ENCODE measurements around the gene COL7A1. TPM values are rescaled to one million over a fixed set of nuclear protein-coding genes. Genes with fewer than 3 reads are reported as not detected.

The COL7A1 gene
- 86.6 and 136 TPM in 2 replicates for total RNA-seq (2014; rRNA removed; shearing (Covaris generic))

GRCh38 chr3:48595075-48595525 lies at the start of gene COL7A1:
Gene COL7A1, minus strand, starts transcription at chr3:48595329. Its CDS starts 170 bp downstream, at chr3:48595159.
- Histone ChIP-seq H3K4me3 (peak within 1 kb of the TSS; percentile 71), H3K27ac (peak within 1 kb of the TSS; percentile 95), H3K4me1 (replicated peaks) (peaks cover 82% of the 10 kb centered on the region), H3K27me3 (replicated peaks) (no peaks in the 10 kb centered on the region), H3K9me3 (replicated peaks) (no peaks in the 10 kb centered on the region), H3K36me3 (peaks cover 80% of the 10 kb centered on the region)
- DNase-seq (ENCODE audit: low read depth in 1 of 2, low spot score in 2 of 2), result no peak

DNA sequence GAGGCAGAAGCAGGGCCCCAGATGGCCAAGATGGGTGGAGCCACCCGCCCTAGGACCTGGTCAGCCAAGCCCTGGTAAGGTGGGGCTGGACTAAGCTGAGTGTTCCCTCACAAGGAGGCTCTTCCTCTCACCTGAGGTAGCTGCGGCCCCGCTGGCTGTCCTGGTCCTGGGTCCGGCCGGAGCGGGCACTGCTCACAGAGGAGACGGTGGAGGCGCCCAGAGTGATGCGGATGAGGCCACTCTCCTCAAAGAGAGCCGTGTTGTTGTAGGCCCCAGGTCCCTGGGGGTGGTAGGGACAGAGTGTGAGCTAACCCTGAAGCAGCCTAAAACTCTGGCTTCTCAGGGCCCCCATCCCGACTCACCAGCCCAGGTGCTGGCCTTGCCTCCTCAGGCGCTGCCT lies 47.5 kb upstream of the COL7A1 start:
- H3K9me3 ChIP-seq (replicated peaks), result no peaks in the 10 kb centered on the region
- H3K36me3 ChIP-seq, result no peaks in the 10 kb centered on the region
- DNase-seq (ENCODE audit: low read depth in 1 of 2, low spot score in 2 of 2), result no peak
- no peak overlapping the region for H3K4me3 ChIP-seq
- no peaks in the 10 kb centered on the region for H3K27me3 ChIP-seq (replicated peaks)
- H3K4me1 ChIP-seq (replicated peaks), result no peaks in the 10 kb centered on the region
- no peak overlapping the region for H3K27ac ChIP-seq

DNA sequence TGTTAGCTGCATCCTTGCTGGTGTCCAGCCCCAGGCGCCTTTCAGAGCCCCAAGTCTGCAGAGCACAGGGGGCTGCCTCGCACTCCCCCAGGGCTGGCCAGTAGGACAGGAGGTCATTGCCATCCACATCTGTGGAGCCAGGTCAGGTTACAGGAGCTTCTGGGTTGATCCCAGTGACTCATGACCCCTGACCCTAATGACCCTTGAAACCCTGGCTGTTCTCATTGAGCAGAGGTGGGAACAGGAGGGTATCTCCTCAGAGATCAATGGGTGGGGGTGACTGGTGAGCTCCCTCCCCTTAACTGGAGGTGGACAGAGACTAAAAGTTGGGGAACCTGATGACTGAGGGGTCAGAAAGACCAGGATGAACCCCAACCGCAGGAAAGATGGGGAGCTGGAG lies 46.3 kb upstream of the COL7A1 start:
- Histone ChIP-seq H3K27ac (no peak overlapping the region), H3K4me3 (no peak overlapping the region), H3K9me3 (replicated peaks) (no peaks in the 10 kb centered on the region), H3K36me3 (no peaks in the 10 kb centered on the region), H3K27me3 (replicated peaks) (no peaks in the 10 kb centered on the region), H3K4me1 (replicated peaks) (no peaks in the 10 kb centered on the region; the same call in 1 of the 2 replicates)
- no peak for DNase-seq (ENCODE audit: low read depth in 1 of 2, low spot score in 2 of 2)

GRCh38 chr3:48639944-48640606 lies 44.9 kb upstream of the COL7A1 start:
- Histone ChIP-seq H3K27me3 (replicated peaks) (no peaks in the 10 kb centered on the region), H3K4me3 (no peak overlapping the region), H3K27ac (no peak overlapping the region), H3K36me3 (peaks cover under 1% of the 10 kb centered on the region; the same call in 1 of the 2 replicates), H3K9me3 (replicated peaks) (no peaks in the 10 kb centered on the region), H3K4me1 (replicated peaks) (peaks cover 8% of the 10 kb centered on the region)
- DNase-seq (ENCODE audit: low read depth in 1 of 2, low spot score in 2 of 2), result no peak

- H3K36me3 ChIP-seq, result peaks cover 21% of the 10 kb centered on the region
- H3K4me3 ChIP-seq, result no peak overlapping the region
- no peaks in the 10 kb centered on the region for H3K9me3 ChIP-seq (replicated peaks)
- DNase-seq (ENCODE audit: low read depth in 1 of 2, low spot score in 2 of 2), result no peak
- H3K4me1 ChIP-seq (replicated peaks), result peaks cover 16% of the 10 kb centered on the region
- no peaks in the 10 kb centered on the region for H3K27me3 ChIP-seq (replicated peaks)
- no peak overlapping the region for H3K27ac ChIP-seq
These were observed 42.2 kb upstream of the COL7A1 start for GRCh38 chr3:48637305-48637704.

- H3K4me1 ChIP-seq (replicated peaks), result peaks cover 16% of the 10 kb centered on the region
- no peak for DNase-seq (ENCODE audit: low read depth in 1 of 2, low spot score in 2 of 2)
- H3K36me3 ChIP-seq, result peaks cover 29% of the 10 kb centered on the region
- H3K9me3 ChIP-seq (replicated peaks), result no peaks in the 10 kb centered on the region
- no peak overlapping the region for H3K27ac ChIP-seq
- peak overlapping the region; percentile 74 for H3K4me3 ChIP-seq
- no peaks in the 10 kb centered on the region for H3K27me3 ChIP-seq (replicated peaks)
These were observed 41.1 kb upstream of the COL7A1 start for GRCh38 chr3:48636149-48636655.

DNA sequence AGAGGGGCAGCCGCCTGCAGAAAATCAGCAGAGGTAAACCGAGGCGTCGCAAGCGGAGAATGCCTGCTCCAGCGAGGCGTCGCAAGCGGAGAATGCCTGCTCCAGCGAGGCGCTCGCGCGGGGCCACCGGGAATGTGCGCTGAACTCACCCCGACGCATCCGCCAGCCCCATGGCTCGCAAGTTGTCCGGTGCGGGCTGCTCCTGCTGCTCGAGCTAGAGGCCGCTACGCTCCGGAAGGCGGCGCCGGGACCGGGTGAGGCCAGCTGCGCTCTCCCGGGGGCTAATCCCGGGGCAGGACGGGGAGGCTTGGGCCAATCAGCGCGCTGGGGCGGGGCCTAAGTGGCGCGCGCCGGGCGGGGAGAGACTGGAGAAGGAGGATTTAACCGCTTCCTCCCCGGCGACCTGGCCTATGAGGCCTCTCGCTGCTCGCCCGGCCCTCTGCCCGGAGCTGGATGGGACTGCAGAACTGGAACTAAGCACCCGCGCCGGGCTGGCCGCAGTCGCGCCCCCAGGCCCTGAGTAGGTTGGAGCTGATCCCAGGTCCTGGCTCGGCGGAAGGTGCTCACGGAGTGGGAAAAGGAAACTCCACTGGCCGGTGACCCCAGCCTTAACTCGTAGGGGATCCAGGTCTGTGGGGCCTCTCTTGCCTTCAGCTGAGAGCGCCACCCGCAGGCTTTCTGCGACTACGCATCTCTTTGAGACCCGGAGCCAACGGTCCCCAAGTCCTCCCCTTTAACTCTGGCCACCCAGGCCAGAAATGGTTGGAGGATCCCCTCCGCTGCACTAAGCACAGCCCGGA lies 40.3 kb upstream of the COL7A1 start, which contains the start of gene SLC26A6:
SLC26A6 (minus strand) TSS at position 240 of the 800 bp plus-strand sequence; CDS start at position 172, 68 bp downstream.
- peaks cover 16% of the 10 kb centered on the region for H3K4me1 ChIP-seq (replicated peaks)
- no peaks in the 10 kb centered on the region for H3K27me3 ChIP-seq (replicated peaks)
- DNase-seq (ENCODE audit: low read depth in 1 of 2, low spot score in 2 of 2), result peak; percentile 94 to 96
- H3K36me3 ChIP-seq, result peaks cover 37% of the 10 kb centered on the region
- H3K9me3 ChIP-seq (replicated peaks), result no peaks in the 10 kb centered on the region
- peak within 1 kb of the TSS; percentile 74 for H3K4me3 ChIP-seq
- no peak within 1 kb of the TSS for H3K27ac ChIP-seq

DNA sequence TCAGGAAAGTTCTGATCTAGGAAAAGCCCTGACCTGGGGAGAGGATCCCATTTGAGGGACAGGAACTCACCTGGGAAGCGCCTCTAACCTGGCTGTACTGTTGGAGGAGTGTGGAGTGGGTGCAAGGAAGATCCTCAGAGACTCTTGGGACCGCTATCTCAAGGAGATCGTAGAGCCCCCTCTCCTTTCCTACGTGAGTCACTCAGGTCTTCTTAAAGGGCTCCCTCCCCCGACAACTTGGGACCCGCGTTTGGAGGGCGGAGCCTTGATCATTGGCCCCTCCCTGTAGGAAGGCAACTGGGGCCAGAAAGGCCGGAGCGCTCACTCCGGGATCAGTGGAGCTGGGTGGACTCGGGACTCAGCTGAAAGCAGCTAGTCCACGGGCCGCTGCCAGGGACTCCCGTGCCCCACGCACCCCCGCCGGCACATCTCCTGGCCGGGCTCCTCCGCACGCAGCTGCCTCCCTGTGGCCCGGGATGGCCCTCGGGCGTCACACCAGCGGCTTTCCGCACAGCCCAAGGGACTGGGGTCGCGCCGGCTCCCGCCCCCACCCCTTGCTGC lies 39.6 kb upstream of the COL7A1 start:
- peak; percentile 69 to 77 for DNase-seq (ENCODE audit: low read depth in 1 of 2, low spot score in 2 of 2)
- H3K4me1 ChIP-seq (replicated peaks), result peaks cover 16% of the 10 kb centered on the region
- H3K27ac ChIP-seq, result no peak overlapping the region
- no peaks in the 10 kb centered on the region for H3K9me3 ChIP-seq (replicated peaks)
- peak overlapping the region; percentile 74 for H3K4me3 ChIP-seq
- no peaks in the 10 kb centered on the region for H3K27me3 ChIP-seq (replicated peaks)
- H3K36me3 ChIP-seq, result peaks cover 40% of the 10 kb centered on the region

- H3K9me3 ChIP-seq (replicated peaks), result no peaks in the 10 kb centered on the region
- H3K36me3 ChIP-seq, result peaks cover 43% of the 10 kb centered on the region
- H3K4me3 ChIP-seq, result no peak overlapping the region
- H3K27me3 ChIP-seq (replicated peaks), result no peaks in the 10 kb centered on the region
- H3K27ac ChIP-seq, result no peak overlapping the region
- peaks cover 16% of the 10 kb centered on the region for H3K4me1 ChIP-seq (replicated peaks)
- DNase-seq (ENCODE audit: low read depth in 1 of 2, low spot score in 2 of 2), result no peak
These were observed 38.6 kb upstream of the COL7A1 start for GRCh38 chr3:48633743-48634142.

DNA sequence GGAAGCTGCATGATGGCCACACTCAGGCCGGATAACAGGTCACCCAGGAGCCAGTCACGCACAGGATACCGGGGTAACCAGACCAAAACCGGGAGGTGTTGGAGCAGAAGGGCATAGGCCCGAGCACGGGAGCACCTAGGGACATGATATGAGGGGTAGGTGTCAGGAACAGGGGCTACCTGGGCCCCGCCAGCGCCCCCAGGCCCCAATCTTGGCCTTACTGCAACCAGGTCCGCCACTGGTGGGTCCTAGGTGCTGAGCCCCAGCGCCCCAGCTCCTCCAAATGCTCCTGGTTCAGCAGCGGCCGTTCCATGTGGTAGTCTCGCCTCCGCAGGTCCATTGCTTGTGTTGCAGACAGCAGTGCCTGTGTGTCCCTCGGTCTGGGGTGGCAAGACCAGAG lies 38.1 kb upstream of the COL7A1 start:
- Histone ChIP-seq H3K36me3 (peaks cover 43% of the 10 kb centered on the region), H3K4me3 (no peak overlapping the region), H3K27ac (no peak overlapping the region), H3K9me3 (replicated peaks) (no peaks in the 10 kb centered on the region), H3K27me3 (replicated peaks) (no peaks in the 10 kb centered on the region), H3K4me1 (replicated peaks) (peaks cover 16% of the 10 kb centered on the region)
- DNase-seq (ENCODE audit: low read depth in 1 of 2, low spot score in 2 of 2), result no peak

GRCh38 chr3:48631516-48632448 lies 36.7 kb upstream of the COL7A1 start:
- Histone ChIP-seq H3K36me3 (peaks cover 53% of the 10 kb centered on the region), H3K4me1 (replicated peaks) (peaks cover 16% of the 10 kb centered on the region), H3K27me3 (replicated peaks) (no peaks in the 10 kb centered on the region), H3K4me3 (no peak overlapping the region), H3K9me3 (replicated peaks) (no peaks in the 10 kb centered on the region), H3K27ac (no peak overlapping the region)
- DNase-seq (ENCODE audit: low read depth in 1 of 2, low spot score in 2 of 2), result no peak

- DNase-seq (ENCODE audit: low read depth in 1 of 2, low spot score in 2 of 2), result no peak
- no peaks in the 10 kb centered on the region for H3K27me3 ChIP-seq (replicated peaks)
- H3K4me1 ChIP-seq (replicated peaks), result peaks cover 11% of the 10 kb centered on the region
- no peaks in the 10 kb centered on the region for H3K9me3 ChIP-seq (replicated peaks)
- no peak overlapping the region for H3K4me3 ChIP-seq
- H3K27ac ChIP-seq, result no peak overlapping the region
- H3K36me3 ChIP-seq, result peaks cover 57% of the 10 kb centered on the region
These were observed 35.7 kb upstream of the COL7A1 start for GRCh38 chr3:48630833-48631232.

- no peak overlapping the region for H3K27ac ChIP-seq
- peaks cover 57% of the 10 kb centered on the region for H3K36me3 ChIP-seq
- DNase-seq (ENCODE audit: low read depth in 1 of 2, low spot score in 2 of 2), result no peak
- no peaks in the 10 kb centered on the region for H3K9me3 ChIP-seq (replicated peaks)
- H3K4me1 ChIP-seq (replicated peaks), result peaks cover 8% of the 10 kb centered on the region
- H3K4me3 ChIP-seq, result no peak overlapping the region
- no peaks in the 10 kb centered on the region for H3K27me3 ChIP-seq (replicated peaks)
These were observed 35.3 kb upstream of the COL7A1 start for GRCh38 chr3:48630407-48630806.

All from SJSA1 (cell line).